ENCODE results near the gene LBR. TPM values are rescaled to one million over a fixed set of nuclear protein-coding genes. Genes with fewer than 3 reads are reported as not detected.

LBR gene
- total and polyA plus RNA-seq, 2 donors from 2014 or later, result 13.1 to 80.2 TPM

DNA sequence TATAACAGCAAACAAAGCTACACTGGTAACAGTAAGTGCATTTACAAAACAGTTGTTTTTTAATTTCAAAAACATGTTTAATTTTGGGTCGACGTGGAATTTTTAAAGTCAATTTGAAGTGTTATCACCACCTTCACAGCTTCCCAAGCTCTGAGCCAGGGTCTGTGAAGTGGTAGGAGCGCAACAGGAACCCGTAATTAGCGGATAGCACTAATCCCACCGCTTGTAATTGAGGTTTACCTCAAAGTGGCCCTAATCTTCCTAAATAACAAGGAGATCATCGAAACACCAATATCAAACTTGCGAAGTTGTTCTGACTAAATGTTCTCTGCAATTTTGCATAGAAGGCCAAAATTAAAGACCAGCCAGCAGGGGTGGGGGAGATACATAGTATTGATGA is 18.8 kb downstream of the LBR start:
- no peaks in the 10 kb centered on the region for H3K27me3 ChIP-seq (ENCODE audit: control insufficient read depth, insufficient read depth, low read length)
- no peak overlapping the region for H3K27ac ChIP-seq (ENCODE audit: low read depth in 2 of 2, low read length in 2 of 2)
- H3K9me3 ChIP-seq (ENCODE audit: control insufficient read depth in 2 of 3, insufficient read depth in 1 of 3, low read length in 3 of 3), result no peaks in the 10 kb centered on the region
- peaks cover 0 to 8% (median 2%) of the 10 kb centered on the region in 3 donors for H3K36me3 ChIP-seq (ENCODE audit: control insufficient read depth in 2 of 3, insufficient read depth in 3 of 3, low read length in 3 of 3)
- DNase-seq, result no peak
- no peak for FAIRE-seq
- no peak overlapping the region for H3K9ac ChIP-seq (ENCODE audit: low read length in 3 of 3)
- no peak for TF ChIP-seq CTCF (IDR thresholded peaks at IDR 0.05; ENCODE audit: borderline replicate concordance, extremely low read depth, insufficient read depth)
- H3K4me1 ChIP-seq (ENCODE audit: control insufficient read depth in 2 of 3, insufficient read depth in 2 of 3, low read depth in 1 of 3, low read length in 3 of 3), result peaks cover 4 to 11% (median 8%) of the 10 kb centered on the region in 3 donors
- H3K4me3 ChIP-seq (ENCODE audit: low read length in 3 of 3), result no peak overlapping the region
- intact Hi-C loops (cut with DNase I), result no loop called here

DNA sequence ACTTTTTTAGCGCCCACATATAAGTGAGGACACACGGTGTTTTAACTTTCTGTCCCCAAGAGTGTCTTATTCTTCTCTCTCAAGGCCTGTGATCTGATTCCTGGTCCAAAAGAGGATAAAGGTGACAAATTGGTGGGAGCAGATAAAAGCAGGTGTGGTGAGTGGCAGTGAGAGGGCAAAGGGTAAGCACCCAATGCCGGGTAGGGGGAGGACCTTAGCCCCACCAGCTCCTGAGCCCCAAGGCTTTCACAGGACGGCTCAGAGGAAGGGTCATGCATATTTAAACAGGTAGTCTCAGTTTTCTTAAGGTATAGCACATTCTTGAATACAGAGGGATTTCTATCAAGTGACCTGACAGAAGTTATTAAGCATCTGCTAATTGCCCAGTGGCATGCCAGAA is 19.6 kb downstream of the LBR start:
- no peak for FAIRE-seq
- no peak overlapping the region for H3K9ac ChIP-seq (ENCODE audit: low read length in 3 of 3)

GRCh38 chr1:225407755-225408154 is 20.1 kb downstream of the LBR start:
- intact Hi-C loops (cut with DNase I), result no loop called here

More for the DNA sequence above, 19.6 kb downstream of the LBR start:
- no peaks in the 10 kb centered on the region for H3K9me3 ChIP-seq (ENCODE audit: control insufficient read depth in 2 of 3, insufficient read depth in 1 of 3, low read length in 3 of 3)
- peaks cover 0 to 8% (median 0%) of the 10 kb centered on the region in 3 donors for H3K36me3 ChIP-seq (ENCODE audit: control insufficient read depth in 2 of 3, insufficient read depth in 3 of 3, low read length in 3 of 3)
- H3K4me1 ChIP-seq (ENCODE audit: control insufficient read depth in 2 of 3, insufficient read depth in 2 of 3, low read depth in 1 of 3, low read length in 3 of 3), result peaks cover 4 to 9% (median 6%) of the 10 kb centered on the region in 3 donors
- H3K4me3 ChIP-seq (ENCODE audit: low read length in 3 of 3), result no peak overlapping the region
- intact Hi-C loops (cut with DNase I), result no loop called here
- no peak overlapping the region for H3K27ac ChIP-seq (ENCODE audit: low read depth in 2 of 2, low read length in 2 of 2)
- H3K27me3 ChIP-seq (ENCODE audit: control insufficient read depth, insufficient read depth, low read length), result no peaks in the 10 kb centered on the region
- TF ChIP-seq CTCF (IDR thresholded peaks at IDR 0.05; ENCODE audit: borderline replicate concordance, extremely low read depth, insufficient read depth), result no peak
- DNase-seq, result no peak

More at GRCh38 chr1:225407755-225408154, 20.1 kb downstream of the LBR start:
- DNase-seq, result no peak
- no peak for TF ChIP-seq CTCF (IDR thresholded peaks at IDR 0.05; ENCODE audit: borderline replicate concordance, extremely low read depth, insufficient read depth)
- peaks cover 0 to 8% (median 4%) of the 10 kb centered on the region in 3 donors for H3K36me3 ChIP-seq (ENCODE audit: control insufficient read depth in 2 of 3, insufficient read depth in 3 of 3, low read length in 3 of 3)
- no peaks in the 10 kb centered on the region for H3K27me3 ChIP-seq (ENCODE audit: control insufficient read depth, insufficient read depth, low read length)
- H3K4me3 ChIP-seq (ENCODE audit: low read length in 3 of 3), result no peak overlapping the region
- FAIRE-seq, result no peak
- H3K9me3 ChIP-seq (ENCODE audit: control insufficient read depth in 2 of 3, insufficient read depth in 1 of 3, low read length in 3 of 3), result no peaks in the 10 kb centered on the region
- no peak overlapping the region for H3K9ac ChIP-seq (ENCODE audit: low read length in 3 of 3)
- peaks cover 4 to 9% (median 6%) of the 10 kb centered on the region in 3 donors for H3K4me1 ChIP-seq (ENCODE audit: control insufficient read depth in 2 of 3, insufficient read depth in 2 of 3, low read depth in 1 of 3, low read length in 3 of 3)
- H3K27ac ChIP-seq (ENCODE audit: low read depth in 2 of 2, low read length in 2 of 2), result no peak overlapping the region
